Progenitor cell of endocrine pancreas (in vitro differentiated cells): Measurements from ENCODE around the gene NEK5. TPM values are rescaled to one million over a fixed set of nuclear protein-coding genes. Genes with fewer than 3 reads are reported as not detected.
"Not testable (repeated sequence)": the region's sequence is repeated elsewhere in the genome, so short reads cannot be mapped to it uniquely, and the experiment has no call there.

Experiments used
- DNase-seq: peaks from one replicate; pipeline ENCODE4 v3.0.0; 2021; ENCODE audit warnings: low spot score; ENCODE audit not compliant: unreplicated experiment
- H3K27ac Mint-ChIP-seq: 2 replicates; pipeline ENCODE4 v1.8.0; 2021; ENCODE audit warnings: mild to moderate bottlenecking, moderate library complexity, mixed read lengths
- H3K27me3 Mint-ChIP-seq: 2 replicates; pipeline ENCODE4 v1.8.0; 2021; ENCODE audit warnings: mixed read lengths
- H3K36me3 Mint-ChIP-seq: 2 replicates; pipeline ENCODE4 v1.8.0; 2022; ENCODE audit warnings: mixed read lengths; ENCODE audit not compliant: insufficient read depth
- H3K4me1 Mint-ChIP-seq: 2 replicates; pipeline ENCODE4 v1.8.0; 2021; ENCODE audit warnings: low read depth, mixed read lengths
- H3K4me3 Mint-ChIP-seq: 2 replicates; pipeline ENCODE4 v1.8.0; 2021; ENCODE audit warnings: low read depth, mild to moderate bottlenecking, moderate library complexity, mixed read lengths
- H3K9me3 Mint-ChIP-seq: 2 replicates; pipeline ENCODE4 v1.8.0; 2021; ENCODE audit warnings: low read depth, mixed read lengths
- total RNA-seq: library from RNA; stranded (reverse); gene quantifications from 2 replicates; pipeline ENCODE4 v1.2.1, GENCODE V29; 2021
- TF ChIP-seq, protein P1 (sequence below): fragments of 200-600 bp; sonication (generic); IDR thresholded peaks from one replicate; pipeline ENCODE4 v1.5.0; 2021; ENCODE audit warnings: antibody characterized with exemption, mild to moderate bottlenecking; ENCODE audit not compliant: unreplicated experiment

NEK5 gene
- total RNA-seq, 1 donor from 2014 or later = 1.4 TPM

DNA sequence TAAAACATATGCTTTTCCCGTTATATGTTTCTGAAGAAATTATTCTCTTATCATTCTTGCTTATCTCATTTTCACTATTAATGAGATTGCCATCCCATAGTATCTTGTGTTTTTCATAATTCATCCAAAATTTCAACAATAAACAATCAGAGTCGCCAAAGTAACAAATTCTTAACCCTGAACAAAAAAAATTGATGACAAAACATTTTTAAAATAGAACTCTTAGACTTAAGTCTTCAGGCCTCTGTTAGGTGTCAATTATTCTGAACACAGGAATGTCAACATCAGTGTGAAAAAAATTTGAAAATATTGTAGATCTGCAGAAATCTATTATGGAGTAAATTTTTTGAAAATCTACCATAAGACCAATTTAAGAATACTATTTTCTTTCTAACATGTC lies 37.4 kb downstream of the NEK5 start:
- TF ChIP-seq, protein P1, sequence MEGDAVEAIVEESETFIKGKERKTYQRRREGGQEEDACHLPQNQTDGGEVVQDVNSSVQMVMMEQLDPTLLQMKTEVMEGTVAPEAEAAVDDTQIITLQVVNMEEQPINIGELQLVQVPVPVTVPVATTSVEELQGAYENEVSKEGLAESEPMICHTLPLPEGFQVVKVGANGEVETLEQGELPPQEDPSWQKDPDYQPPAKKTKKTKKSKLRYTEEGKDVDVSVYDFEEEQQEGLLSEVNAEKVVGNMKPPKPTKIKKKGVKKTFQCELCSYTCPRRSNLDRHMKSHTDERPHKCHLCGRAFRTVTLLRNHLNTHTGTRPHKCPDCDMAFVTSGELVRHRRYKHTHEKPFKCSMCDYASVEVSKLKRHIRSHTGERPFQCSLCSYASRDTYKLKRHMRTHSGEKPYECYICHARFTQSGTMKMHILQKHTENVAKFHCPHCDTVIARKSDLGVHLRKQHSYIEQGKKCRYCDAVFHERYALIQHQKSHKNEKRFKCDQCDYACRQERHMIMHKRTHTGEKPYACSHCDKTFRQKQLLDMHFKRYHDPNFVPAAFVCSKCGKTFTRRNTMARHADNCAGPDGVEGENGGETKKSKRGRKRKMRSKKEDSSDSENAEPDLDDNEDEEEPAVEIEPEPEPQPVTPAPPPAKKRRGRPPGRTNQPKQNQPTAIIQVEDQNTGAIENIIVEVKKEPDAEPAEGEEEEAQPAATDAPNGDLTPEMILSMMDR = no peak
- no peak for DNase-seq
- H3K27me3 Mint-ChIP-seq = no peaks in the 10 kb centered on the region
- H3K4me1 Mint-ChIP-seq = no peaks in the 10 kb centered on the region
- no peak overlapping the region for H3K27ac Mint-ChIP-seq
- no peaks in the 10 kb centered on the region for H3K36me3 Mint-ChIP-seq
- no peak overlapping the region for H3K4me3 Mint-ChIP-seq
- H3K9me3 Mint-ChIP-seq = peaks cover 5% of the 10 kb centered on the region

DNA sequence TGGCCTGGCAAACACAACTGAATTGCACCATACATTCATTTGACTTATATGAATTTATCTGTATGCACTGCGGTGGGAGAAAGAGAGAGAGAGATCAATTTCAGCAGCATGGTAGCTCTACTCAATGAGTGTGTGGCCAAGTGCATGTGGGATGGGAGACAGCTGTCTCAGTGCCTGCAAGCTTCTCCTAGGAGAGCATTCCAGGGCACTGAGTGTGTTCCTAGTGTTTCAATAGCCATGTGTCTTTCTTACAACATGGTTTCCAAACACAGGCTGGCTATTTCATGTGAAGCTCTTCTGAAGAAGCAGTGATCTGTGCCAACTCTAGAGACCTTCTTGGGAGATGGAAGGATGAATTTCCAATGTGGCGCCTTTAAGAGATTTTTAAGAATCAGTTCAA lies 43.5 kb downstream of the NEK5 start:
- H3K4me3 Mint-ChIP-seq = no peak overlapping the region
- no peak for DNase-seq
- H3K27me3 Mint-ChIP-seq = no peaks in the 10 kb centered on the region
- TF ChIP-seq, protein P1 = no peak
- H3K9me3 Mint-ChIP-seq = no peaks in the 10 kb centered on the region
- H3K4me1 Mint-ChIP-seq = no peaks in the 10 kb centered on the region
- no peak overlapping the region for H3K27ac Mint-ChIP-seq
- H3K36me3 Mint-ChIP-seq = no peaks in the 10 kb centered on the region

DNA sequence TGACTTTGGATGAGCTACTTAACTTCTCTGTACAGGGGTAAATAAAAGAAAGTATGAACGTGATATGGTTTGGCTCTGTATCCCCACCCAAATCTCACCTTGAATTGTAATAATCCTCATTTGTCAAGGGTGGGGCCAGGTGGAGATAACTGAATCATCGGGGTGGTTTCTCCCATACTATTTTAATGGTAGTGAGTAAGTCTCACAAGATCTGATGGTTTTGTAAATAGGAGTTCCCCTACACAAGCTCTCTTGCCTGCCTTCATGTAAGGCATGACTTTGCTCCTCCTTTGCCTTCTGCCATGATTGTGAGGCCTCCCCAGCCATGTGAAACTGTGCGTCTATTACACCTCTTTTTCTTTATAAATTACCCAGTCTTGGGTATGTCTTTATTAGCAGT lies 43.9 kb downstream of the NEK5 start:
- not testable (repeated sequence) for H3K4me1 Mint-ChIP-seq, H3K36me3 Mint-ChIP-seq, H3K4me3 Mint-ChIP-seq, H3K9me3 Mint-ChIP-seq, H3K27ac Mint-ChIP-seq, H3K27me3 Mint-ChIP-seq, DNase-seq

DNA sequence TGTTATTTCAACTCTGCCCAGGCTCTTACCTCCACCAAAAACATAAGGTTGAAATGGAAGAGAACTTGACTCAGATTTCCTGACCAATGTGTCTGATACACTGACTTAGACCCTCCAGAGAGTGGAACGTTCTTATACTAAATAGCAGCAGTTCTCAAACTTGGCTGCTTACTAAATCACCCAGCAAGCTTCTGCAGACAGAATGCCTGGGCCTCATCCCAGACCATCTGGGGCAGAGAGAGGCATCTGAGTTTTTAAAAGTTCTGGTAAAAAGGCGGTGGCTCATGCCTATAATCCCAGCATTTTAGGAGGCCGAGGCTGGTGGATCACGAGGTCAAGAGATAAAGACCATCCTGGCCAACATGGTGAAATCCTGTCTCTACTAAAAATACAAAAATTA lies 46.3 kb downstream of the NEK5 start:
- H3K9me3 Mint-ChIP-seq = no peaks in the 10 kb centered on the region
- DNase-seq = no peak
- H3K4me3 Mint-ChIP-seq = no peak overlapping the region
- H3K27ac Mint-ChIP-seq = no peak overlapping the region
- H3K36me3 Mint-ChIP-seq = peaks cover 1% of the 10 kb centered on the region
- H3K27me3 Mint-ChIP-seq = no peaks in the 10 kb centered on the region
- TF ChIP-seq, protein P1 = no peak
- no peaks in the 10 kb centered on the region for H3K4me1 Mint-ChIP-seq

DNA sequence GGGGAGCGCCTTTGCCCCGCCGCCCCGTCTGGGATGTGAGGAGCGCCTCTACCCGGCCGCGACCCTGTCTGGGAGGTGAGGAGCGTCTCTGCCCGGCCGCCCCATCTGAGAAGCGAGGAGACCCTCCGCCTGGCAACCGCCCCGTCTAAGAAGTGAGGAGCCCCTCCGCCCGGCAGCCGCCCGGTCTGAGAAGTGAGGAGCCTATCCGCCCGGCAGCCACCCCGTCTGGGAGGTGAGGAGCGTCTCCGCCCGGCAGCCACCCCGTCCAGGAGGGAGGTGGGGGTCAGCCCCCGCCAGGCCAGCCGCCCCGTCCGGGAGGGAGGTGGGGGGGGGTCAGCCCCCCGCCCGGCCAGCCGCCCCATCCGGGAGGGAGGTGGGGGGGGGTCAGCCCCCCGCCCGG lies 49.0 kb downstream of the NEK5 start:
- H3K9me3 Mint-ChIP-seq, H3K27me3 Mint-ChIP-seq, DNase-seq, H3K27ac Mint-ChIP-seq, H3K4me3 Mint-ChIP-seq, H3K4me1 Mint-ChIP-seq, H3K36me3 Mint-ChIP-seq: not testable (repeated sequence)

DNA sequence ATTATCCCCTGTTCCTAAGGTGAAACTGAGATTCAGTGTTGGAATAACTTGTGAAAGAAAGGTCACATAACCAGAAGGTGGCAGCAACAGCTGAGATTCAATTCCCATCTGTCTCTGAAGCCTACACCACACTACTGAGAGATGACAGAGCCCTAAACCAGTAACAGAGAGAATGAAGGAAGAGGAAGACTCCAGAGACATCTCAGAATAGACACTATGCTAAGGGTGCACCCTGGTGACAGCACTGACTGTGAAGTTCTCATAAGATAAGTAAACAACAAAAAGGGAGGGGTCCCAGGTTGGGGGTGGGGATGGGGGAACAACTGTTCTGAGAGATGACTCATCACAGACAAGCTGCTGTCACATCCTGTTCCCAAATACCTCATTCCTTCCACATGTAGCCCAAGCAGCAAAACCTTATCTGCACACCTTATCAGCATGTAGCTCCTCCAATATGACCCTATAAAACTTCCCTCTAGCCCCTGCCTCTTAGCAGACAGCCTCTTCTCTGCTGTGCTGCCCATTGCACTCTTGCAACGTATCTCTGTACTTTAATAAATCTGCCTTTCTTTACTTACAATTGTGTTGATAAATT lies 57.8 kb downstream of the NEK5 start:
- no peak for DNase-seq
- Mint-ChIP-seq H3K4me1 (no peaks in the 10 kb centered on the region), H3K36me3 (peaks cover 24% of the 10 kb centered on the region), H3K27ac (no peak overlapping the region), H3K4me3 (no peak overlapping the region), H3K9me3 (peaks cover 45% of the 10 kb centered on the region), H3K27me3 (no peaks in the 10 kb centered on the region)
- TF ChIP-seq, protein P1 = no peak
